IMR-90 (cell line): ENCODE data around the gene GRK2. TPM values are rescaled to one million over a fixed set of nuclear protein-coding genes. Genes with fewer than 3 reads are reported as not detected.
A peak's percentile ranks its signal among the peaks of the same experiment; 100 is the strongest.

Experiments
- ATAC-seq: fragments of 200-7000 bp; cut with Tn5 transposase; 2 replicates; pipeline ENCODE4 v1.9.1; 2020; ENCODE audit warnings: low read depth, mild to moderate bottlenecking, moderate library complexity
- BruUV-seq: library from RNA; stranded (reverse); fragments of 400-500 nt; replicated peaks from 2 replicates; lab custom pipeline; 2021; lab: Mats Ljungman, UMichigan
- CTCF ChIA-PET: fragments of 300-600 bp; formaldehyde crosslinking; extraction: SDS; loops from one replicate; lab custom pipeline; 2021; ENCODE audit warnings: antibody characterized with exemption; lab: Yijun Ruan, JAX
- POLR2A ChIA-PET: fragments of 300-600 bp; sonication (Branson Sonifier 250); formaldehyde crosslinking; loops from one replicate; lab custom pipeline; 2022; ENCODE audit warnings: antibody characterized with exemption; ENCODE audit not compliant: unreplicated experiment; lab: Charles Lee
- DNase-seq: peaks from one replicate; pipeline ENCODE4 v3.0.0; 2013
- H2AFZ ChIP-seq: replicated peaks from 2 replicates; pipeline ENCODE3; 2013; ENCODE audit warnings: low read length, mild to moderate bottlenecking; ENCODE audit not compliant: poor library complexity
- H2AK5ac ChIP-seq: 2 replicates; pipeline ENCODE4 v1.6.1; 2013; ENCODE audit warnings: low read depth, low read length, inconsistent platforms
- H2AK9ac ChIP-seq: replicated peaks from 2 replicates; pipeline ENCODE3; 2013; ENCODE audit warnings: mild to moderate bottlenecking, low read depth, low read length, moderate library complexity; ENCODE audit not compliant: poor library complexity
- H2BK120ac ChIP-seq: 2 replicates; pipeline ENCODE4 v1.6.1; 2013; ENCODE audit warnings: low read depth, low read length, inconsistent platforms
- H2BK15ac ChIP-seq: 3 replicates; pipeline ENCODE4 v1.6.1; 2013; ENCODE audit warnings: low read depth, low read length, inconsistent platforms
- H2BK20ac ChIP-seq: 2 replicates; pipeline ENCODE4 v1.6.1; 2013; ENCODE audit warnings: low read depth, mild to moderate bottlenecking, inconsistent platforms, low read length, moderate library complexity
- H2BK5ac ChIP-seq: 2 replicates; pipeline ENCODE4 v1.6.1; 2013; ENCODE audit warnings: mild to moderate bottlenecking, low read depth, low read length, inconsistent platforms; ENCODE audit not compliant: poor library complexity, severe bottlenecking
- H3K14ac ChIP-seq: replicated peaks from 2 replicates; pipeline ENCODE4 v1.6.1; 2013; ENCODE audit warnings: low read depth, low read length, inconsistent platforms
- H3K18ac ChIP-seq: 2 replicates; pipeline ENCODE4 v1.6.1; 2013; ENCODE audit warnings: low read depth, low read length, control low read depth
- H3K23ac ChIP-seq: 2 replicates; pipeline ENCODE4 v1.6.1; 2013; ENCODE audit warnings: low read depth, low read length, inconsistent platforms
- H3K27ac ChIP-seq: 2 replicates; pipeline ENCODE4 v1.5.1; 2013; ENCODE audit warnings: mild to moderate bottlenecking, control low read depth, low read length; ENCODE audit not compliant: insufficient read depth
- H3K27me3 ChIP-seq: 2 replicates; pipeline ENCODE4 v1.6.1; 2013; ENCODE audit warnings: low read length; ENCODE audit not compliant: control insufficient read depth, insufficient read depth
- H3K36me3 ChIP-seq: 2 replicates; pipeline ENCODE4 v1.6.1; 2013; ENCODE audit warnings: low read length, mixed read lengths; ENCODE audit not compliant: control insufficient read depth, insufficient read depth
- H3K4ac ChIP-seq: 2 replicates; pipeline ENCODE4 v1.6.1; 2013; ENCODE audit warnings: low read depth, low read length, inconsistent platforms
- H3K4me1 ChIP-seq: 2 replicates; pipeline ENCODE4 v1.6.1; 2013; ENCODE audit warnings: low read length, mixed read lengths; ENCODE audit not compliant: control insufficient read depth, insufficient read depth
- H3K4me2 ChIP-seq: 2 replicates; pipeline ENCODE4 v1.6.1; 2013; ENCODE audit warnings: low read depth, mild to moderate bottlenecking, control low read depth, low read length, moderate library complexity
- H3K4me3 ChIP-seq: 2 replicates; pipeline ENCODE4 v1.5.1; 2013; ENCODE audit warnings: low read depth, mild to moderate bottlenecking, control low read depth, low read length, moderate library complexity; ENCODE audit not compliant: insufficient read depth
- H3K56ac ChIP-seq: 2 replicates; pipeline ENCODE4 v1.6.1; 2013; ENCODE audit warnings: low read length, inconsistent platforms; ENCODE audit not compliant: insufficient read depth; ENCODE audit errors: extremely low read depth
- H3K79me1 ChIP-seq, 2 experiments: 2 replicates each; pipeline ENCODE4 v1.6.1; 2013; ENCODE audit warnings: low read length in 2 of 2, inconsistent platforms in 1 of 2, low read depth in 1 of 2
- H3K9ac ChIP-seq: 2 replicates; pipeline ENCODE4 v1.6.1; 2013; ENCODE audit warnings: low read depth, low read length, control low read depth
- H3K9me1 ChIP-seq: 2 replicates; pipeline ENCODE4 v1.6.1; 2013; ENCODE audit warnings: low read length, inconsistent platforms; ENCODE audit not compliant: insufficient read depth
- H3K9me3 ChIP-seq: 2 replicates; pipeline ENCODE4 v1.6.1; 2013; ENCODE audit warnings: low read length; ENCODE audit not compliant: control insufficient read depth, insufficient read depth
- H4K20me1 ChIP-seq: 2 replicates; pipeline ENCODE4 v1.6.1; 2013; ENCODE audit warnings: low read length, inconsistent platforms; ENCODE audit not compliant: insufficient read depth
- H4K5ac ChIP-seq: 2 replicates; pipeline ENCODE4 v1.6.1; 2013; ENCODE audit warnings: mild to moderate bottlenecking, low read depth, low read length, control low read depth
- H4K8ac ChIP-seq, 2 experiments: 2 replicates each; pipeline ENCODE4 v1.6.1; 2013; ENCODE audit warnings: low read depth in 2 of 2, low read length in 2 of 2, control low read depth in 1 of 2, inconsistent platforms in 1 of 2
- H4K91ac ChIP-seq: 2 replicates; pipeline ENCODE4 v1.6.1; 2013; ENCODE audit warnings: low read depth, low read length, inconsistent platforms; ENCODE audit not compliant: insufficient read depth
- BHLHE40 ChIP-seq: fragments of 150-350 bp; IDR thresholded peaks from 2 replicates; pipeline ENCODE4 v1.6.1; 2016; ENCODE audit warnings: mild to moderate bottlenecking, low read depth, low read length
- CEBPB ChIP-seq: IDR thresholded peaks from 2 replicates; pipeline ENCODE4 v1.6.1; 2012; ENCODE audit warnings: low read depth, low read length, improper control_type of control experiment
- CHD1 ChIP-seq: IDR thresholded peaks from 2 replicates; pipeline ENCODE4 v1.6.1; 2012; ENCODE audit warnings: low read depth, low read length, improper control_type of control experiment
- CTCF ChIP-seq: conservative IDR thresholded peaks from 2 replicates; pipeline ENCODE4 v1.5.1; 2012; ENCODE audit warnings: mild to moderate bottlenecking, low read depth, low read length, improper control_type of control experiment
- FOS ChIP-seq: fragments of 150-350 bp; IDR thresholded peaks from 2 replicates; pipeline ENCODE4 v1.6.1; 2016; ENCODE audit warnings: low read depth, low read length
- MAFK ChIP-seq: IDR thresholded peaks from 2 replicates; pipeline ENCODE4 v1.6.1; 2012; ENCODE audit warnings: low read depth, low read length, improper control_type of control experiment
- MAZ ChIP-seq: IDR thresholded peaks from 2 replicates; pipeline ENCODE4 v1.6.1; 2012; ENCODE audit warnings: low read depth, mild to moderate bottlenecking, low read length, improper control_type of control experiment, moderate library complexity, borderline replicate concordance
- MXI1 ChIP-seq: IDR thresholded peaks from 2 replicates; pipeline ENCODE4 v1.6.1; 2012; ENCODE audit warnings: low read depth, mild to moderate bottlenecking, low read length, moderate library complexity, borderline replicate concordance
- NFE2L2 ChIP-seq: fragments of 150-350 bp; IDR thresholded peaks from 2 replicates; pipeline ENCODE4 v1.6.1; 2016; ENCODE audit warnings: low read depth, mild to moderate bottlenecking, low read length
- POLR2A ChIP-seq: IDR thresholded peaks from 2 replicates; pipeline ENCODE4 v1.6.1; 2012; ENCODE audit warnings: mild to moderate bottlenecking, low read depth, low read length
- RCOR1 ChIP-seq: IDR thresholded peaks from 2 replicates; pipeline ENCODE4 v1.6.1; 2012; ENCODE audit warnings: mild to moderate bottlenecking, low read length, improper control_type of control experiment; ENCODE audit not compliant: insufficient replicate concordance
- RFX5 ChIP-seq: IDR thresholded peaks from 2 replicates; pipeline ENCODE4 v1.8.0; 2012; ENCODE audit warnings: low read depth, mild to moderate bottlenecking, low read length, moderate library complexity
- SMC3 ChIP-seq: fragments of 150-350 bp; IDR thresholded peaks from 2 replicates; pipeline ENCODE4 v1.6.1; 2016; ENCODE audit warnings: low read depth, mild to moderate bottlenecking, antibody characterized with exemption, low read length, moderate library complexity
- USF2 ChIP-seq: fragments of 150-350 bp; IDR thresholded peaks from 2 replicates; pipeline ENCODE4 v1.6.1; 2017; ENCODE audit warnings: mild to moderate bottlenecking, antibody characterized with exemption, low read length, low read depth
- WGBS, 2 experiments: methylation state at CpG; one replicate each; pipeline versions ENCODE4 v1.1.5 to v1.1.7; 2013; ENCODE audit warnings: missing lambda C conversion rate in 2 of 2; ENCODE audit not compliant: insufficient read length in 1 of 2; ENCODE audit errors: extremely low coverage in 2 of 2; 5-methylcytosine and 5-hydroxymethylcytosine counted together
- dilution Hi-C: fragments of 300-500 bp; cut with HindIII; formaldehyde crosslinking; loops from one replicate; pipeline ENCODE4 v1.14.3; 2018; ENCODE audit warnings: low sequenced_read_pairs; ENCODE audit not compliant: unreplicated experiment
- in situ Hi-C: fragments of 300-500 bp; cut with MboI; formaldehyde crosslinking; loops from 3 replicates; pipeline ENCODE4 v1.14.3; 2019; ENCODE audit warnings: low sequenced_read_pairs, inconsistent platforms, mixed read lengths
- intact Hi-C: fragments of 100-400 bp; cut with micrococcal nuclease; formaldehyde crosslinking; loops from 2 replicates; pipeline ENCODE4 v1.10.0; 2022
- polyA plus RNA-seq, 3 experiments: library from polyadenylated mRNA; depleted of rRNA; stranded (reverse); fragments of >200 nt; gene quantifications; 2 replicates each; pipeline ENCODE4 v1.2.3, GENCODE V29; 2012; ENCODE audit warnings: low replicate concordance in 1 of 3
- total RNA-seq: library from RNA; depleted of rRNA; stranded (reverse); fragments of >200 nt; gene quantifications from 2 replicates; pipeline ENCODE4 v1.2.3, GENCODE V29; 2012

Gene GRK2
- total and polyA plus RNA-seq, 2 of the 4 experiments (the other 2 are of a cell fraction) = 26.7 to 41.8 TPM

- Histone ChIP-seq H3K27me3 (no peaks in the 10 kb centered on the region), H2AK9ac (peak overlapping the region; percentile 87), H3K4me2 (peak overlapping the region; percentile 74), H2BK15ac (peak overlapping the region; percentile 70; the same call in 1 of the 3 replicates), H3K4ac (peak overlapping the region; percentile 78), H3K9me1 (peaks cover 3% of the 10 kb centered on the region; the same call in 1 of the 2 replicates), H3K9ac (peak overlapping the region; percentile 43), H3K23ac (peak overlapping the region; percentile 80), H3K9me3 (no peaks in the 10 kb centered on the region), H2BK5ac (peak overlapping the region; percentile 47), H2AFZ (peak overlapping the region; percentile 98), H3K79me1 (no peaks in the 10 kb centered on the region; a peak in 1 of 4 replicates), H3K4me1 (0 out of 2 replicates have a peak, but pooled peaks cover 2% of the 10 kb centered on the region), H3K4me3 (peak overlapping the region; percentile 67), H2AK5ac (no peak overlapping the region), H2BK20ac (peak overlapping the region; percentile 26; the same call in 1 of the 2 replicates), H2BK120ac (peak overlapping the region; percentile 54; the same call in 1 of the 2 replicates), H4K5ac (peak overlapping the region; percentile 51), H3K36me3 (no peaks in the 10 kb centered on the region), H4K91ac (peak overlapping the region; percentile 90), H3K27ac (peak overlapping the region; percentile 42), H4K8ac (peak overlapping the region; percentile 22 to 90; a peak in 2 of 4 replicates), H3K14ac (peak overlapping the region; percentile 85), H3K18ac (no peak overlapping the region; the same call in 1 of the 2 replicates), H3K56ac (peak overlapping the region; percentile 76; the same call in 1 of the 2 replicates), H4K20me1 (peaks cover 2% of the 10 kb centered on the region; the same call in 1 of the 2 replicates)
- BruUV-seq = no TSS peak
- WGBS, 2 experiments = 0% methylated on average over 32 of the region's 55 CpGs; no CpG with 5 or more reads in 1 of the 2 experiments
- intact Hi-C loops = loop anchor here (1.0 kb wide), 3 partner anchors 51 to 236 kb away; partner anchors contain the start of gene GRK2
- dilution Hi-C loops = no loop called here
- DNase-seq (peak; percentile 89), ATAC-seq (peak; percentile 89)
- ChIA-PET POLR2A (interaction anchor here (1.4 kb wide), 1 partner anchor 56 kb away, joined by 7 read pairs; no protein-coding TSS in a partner anchor), CTCF (interaction anchor here (0.6 to 1.6 kb wide), 15 partner anchors 8 to 372 kb away, joined by 3 to 13 read pairs (median 5); partner anchors contain the start of genes GRK2 and SSH3)
- in situ Hi-C loops = loop anchor here (5.0 to 10.0 kb wide), 2 partner anchors 55 to 233 kb away; no protein-coding TSS in a partner anchor
- no peak for TF ChIP-seq MXI1
- TF ChIP-seq POLR2A = peak; percentile 62; the same call in 1 of the 2 replicates
- TF ChIP-seq MAZ = peak; percentile 69; the same call in 1 of the 2 replicates
- peak; percentile 99 for TF ChIP-seq CTCF
- no peak for TF ChIP-seq CHD1
- no peak for TF ChIP-seq NFE2L2
- TF ChIP-seq USF2 = no peak
- TF ChIP-seq BHLHE40 = no peak
- TF ChIP-seq FOS = no peak
- TF ChIP-seq MAFK = no peak
- no peak for TF ChIP-seq RCOR1
- no peak for TF ChIP-seq CEBPB
- no peak for TF ChIP-seq RFX5
- TF ChIP-seq SMC3 = peak; percentile 91
Measured at GRCh38 chr11:67317205-67317887, 51.1 kb downstream of the GRK2 start.
